ENCODE data around the gene CUX1. TPM values are rescaled to one million over a fixed set of nuclear protein-coding genes. Genes with fewer than 3 reads are reported as not detected.

The CUX1 gene
- total RNA-seq, 4 donors from 2014 or later, result 52.5 to 93.6 (median 63.7) TPM

DNA sequence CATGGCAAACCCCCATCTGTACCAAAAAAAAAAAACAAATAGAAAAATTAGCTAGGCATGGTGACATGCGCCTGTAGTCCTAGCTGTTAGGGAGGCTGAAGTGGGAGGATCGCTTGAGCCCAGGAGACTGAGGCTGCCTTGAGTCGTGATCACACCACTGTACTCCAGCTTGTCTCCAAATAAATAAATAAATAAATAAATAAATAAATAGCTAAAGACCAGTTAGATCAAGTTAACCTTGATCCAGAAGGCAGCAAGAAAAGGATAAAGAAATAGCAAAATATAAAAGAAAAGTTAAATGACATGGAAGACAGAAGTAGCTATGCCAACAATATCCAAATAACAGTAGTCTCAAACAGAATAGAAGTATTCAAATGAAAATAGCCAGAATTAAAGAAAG, 337.0 kb downstream of the CUX1 start:
- TF ChIP-seq POLR2AphosphoS5 (IDR thresholded peaks at IDR 0.05), result no peak
- TF ChIP-seq EP300 (IDR thresholded peaks at IDR 0.05), result no peak
- no peak for DNase-seq (ENCODE audit: low spot score in 2 of 2)
- Histone ChIP-seq H3K4me3 (no peak overlapping the region), H3K9me3 (no peaks in the 10 kb centered on the region), H3K27ac (no peak overlapping the region), H3K27me3 (no peaks in the 10 kb centered on the region), H3K36me3 (no peaks in the 10 kb centered on the region), H3K4me1 (peaks cover 10% of the 10 kb centered on the region)
- 100% methylated on average over 3 of the region's 3 CpGs for WGBS

DNA sequence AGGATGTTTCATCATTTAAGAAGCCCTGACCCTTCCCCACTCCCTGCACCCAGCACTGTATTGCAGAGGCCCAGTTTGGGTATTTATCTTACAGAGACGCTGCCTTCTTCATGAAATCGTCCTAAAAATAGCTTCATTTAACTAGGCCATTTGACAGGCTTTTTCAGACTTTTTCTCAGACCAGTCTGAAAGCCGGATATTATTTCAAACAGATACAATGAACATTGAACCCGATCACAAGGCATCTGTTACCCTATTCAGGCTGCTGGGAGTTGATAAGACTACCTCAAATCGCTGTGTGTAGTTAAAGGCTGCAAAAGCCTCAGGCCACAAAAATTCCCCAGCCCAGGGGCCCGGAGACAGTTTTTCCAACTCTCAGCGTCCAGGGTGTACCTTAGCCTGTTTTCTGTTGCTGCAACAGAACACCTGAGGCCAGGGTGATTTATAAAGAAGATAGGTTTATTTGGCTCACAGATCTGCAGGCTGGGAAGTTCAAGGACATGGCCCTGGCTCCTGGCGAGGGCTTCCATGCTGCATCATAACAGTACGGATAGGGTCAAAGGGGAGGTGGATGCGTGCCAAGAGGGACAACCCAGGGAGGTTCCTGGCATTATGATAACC, 338.5 kb downstream of the CUX1 start:
- WGBS, result 84% methylated on average over 10 of the region's 10 CpGs
- H3K4me3 ChIP-seq, result no peak overlapping the region
- no peaks in the 10 kb centered on the region for H3K36me3 ChIP-seq

DNA sequence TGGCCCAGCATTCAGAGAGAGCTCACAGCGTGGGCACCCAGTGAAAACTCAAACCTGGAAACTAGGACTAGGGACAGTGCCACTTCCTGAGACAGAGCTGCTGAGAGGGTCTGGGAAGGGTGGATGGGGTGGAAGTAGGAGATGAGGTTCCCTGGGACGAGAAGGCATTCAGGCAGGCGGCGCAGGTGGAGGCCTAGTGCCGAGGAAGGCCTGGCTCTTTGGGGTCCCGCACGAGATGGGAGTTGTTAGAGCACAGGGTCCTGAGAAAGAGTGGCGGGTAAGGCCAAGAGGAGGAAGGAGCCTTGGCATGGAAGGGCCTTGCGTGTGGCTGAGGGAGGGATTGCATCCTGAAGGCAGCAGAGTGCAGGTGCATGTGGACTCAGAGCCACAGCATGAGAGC, 339.4 kb downstream of the CUX1 start:
- no peaks in the 10 kb centered on the region for H3K36me3 ChIP-seq
- TF ChIP-seq EP300 (IDR thresholded peaks at IDR 0.05) (no peak), POLR2AphosphoS5 (IDR thresholded peaks at IDR 0.05) (no peak), POLR2A (IDR thresholded peaks at IDR 0.05) (no peak)
- TF ChIP-seq, protein P1, sequence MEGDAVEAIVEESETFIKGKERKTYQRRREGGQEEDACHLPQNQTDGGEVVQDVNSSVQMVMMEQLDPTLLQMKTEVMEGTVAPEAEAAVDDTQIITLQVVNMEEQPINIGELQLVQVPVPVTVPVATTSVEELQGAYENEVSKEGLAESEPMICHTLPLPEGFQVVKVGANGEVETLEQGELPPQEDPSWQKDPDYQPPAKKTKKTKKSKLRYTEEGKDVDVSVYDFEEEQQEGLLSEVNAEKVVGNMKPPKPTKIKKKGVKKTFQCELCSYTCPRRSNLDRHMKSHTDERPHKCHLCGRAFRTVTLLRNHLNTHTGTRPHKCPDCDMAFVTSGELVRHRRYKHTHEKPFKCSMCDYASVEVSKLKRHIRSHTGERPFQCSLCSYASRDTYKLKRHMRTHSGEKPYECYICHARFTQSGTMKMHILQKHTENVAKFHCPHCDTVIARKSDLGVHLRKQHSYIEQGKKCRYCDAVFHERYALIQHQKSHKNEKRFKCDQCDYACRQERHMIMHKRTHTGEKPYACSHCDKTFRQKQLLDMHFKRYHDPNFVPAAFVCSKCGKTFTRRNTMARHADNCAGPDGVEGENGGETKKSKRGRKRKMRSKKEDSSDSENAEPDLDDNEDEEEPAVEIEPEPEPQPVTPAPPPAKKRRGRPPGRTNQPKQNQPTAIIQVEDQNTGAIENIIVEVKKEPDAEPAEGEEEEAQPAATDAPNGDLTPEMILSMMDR (IDR thresholded peaks at IDR 0.05), result no peak
- DNase-seq (ENCODE audit: low spot score in 2 of 2), result no peak
- no peak overlapping the region for H3K27ac ChIP-seq
- no peak overlapping the region for H3K4me3 ChIP-seq
- 92% methylated on average over 9 of the region's 9 CpGs for WGBS
- no peaks in the 10 kb centered on the region for H3K9me3 ChIP-seq
- peaks cover 10% of the 10 kb centered on the region for H3K4me1 ChIP-seq
- H3K27me3 ChIP-seq, result no peaks in the 10 kb centered on the region

More for the DNA sequence above, 338.5 kb downstream of the CUX1 start:
- Histone ChIP-seq H3K27ac (no peak overlapping the region), H3K4me1 (peaks cover 10% of the 10 kb centered on the region), H3K9me3 (no peaks in the 10 kb centered on the region), H3K27me3 (no peaks in the 10 kb centered on the region)
- no peak for TF ChIP-seq POLR2AphosphoS5 (IDR thresholded peaks at IDR 0.05)
- TF ChIP-seq, protein P1 (IDR thresholded peaks at IDR 0.05), result no peak
- no peak for DNase-seq (ENCODE audit: low spot score in 2 of 2)

DNA sequence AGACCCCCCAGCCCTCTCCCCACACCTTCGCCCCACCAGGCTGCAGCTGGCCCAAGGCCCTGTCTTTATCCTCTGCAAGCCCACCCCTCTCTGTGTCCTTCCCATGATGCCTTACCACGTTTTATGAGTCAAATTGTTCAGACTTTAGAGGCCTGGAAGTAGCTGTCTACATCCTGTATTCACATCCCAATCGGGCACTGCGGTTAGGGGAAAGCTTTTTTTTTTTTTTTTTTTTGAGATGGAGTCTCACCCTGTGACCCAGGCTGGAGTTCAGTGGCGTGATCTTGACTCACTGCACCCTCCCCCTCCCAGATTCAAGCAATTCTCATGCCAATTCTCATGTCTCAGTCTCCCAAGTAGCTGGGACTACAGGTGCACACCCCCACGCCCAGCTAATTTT, 347.7 kb downstream of the CUX1 start:
- peaks cover 5% of the 10 kb centered on the region for H3K36me3 ChIP-seq

DNA sequence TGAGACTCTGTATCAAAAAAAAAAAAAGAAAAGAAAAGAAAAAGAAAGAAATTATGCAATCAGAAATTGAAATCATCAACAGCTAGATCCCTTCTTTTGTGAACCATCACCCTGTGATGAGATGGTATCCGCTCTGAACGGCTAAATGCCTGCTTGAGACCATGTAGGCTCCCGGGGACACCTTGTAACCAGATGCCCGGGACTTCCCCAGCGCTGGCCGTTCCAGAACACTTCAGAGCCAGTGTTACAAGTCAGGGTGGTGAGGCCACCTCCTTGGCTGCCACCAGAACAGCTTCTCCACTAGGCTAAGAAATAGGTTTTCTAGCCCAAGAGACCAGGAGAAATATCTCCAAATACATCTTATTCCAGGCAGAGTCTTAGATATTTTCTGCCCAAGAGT, 349.8 kb downstream of the CUX1 start:
- 94% methylated on average over 6 of the region's 6 CpGs for WGBS
- Histone ChIP-seq H3K36me3 (peaks cover 16% of the 10 kb centered on the region), H3K27me3 (no peaks in the 10 kb centered on the region), H3K9me3 (no peaks in the 10 kb centered on the region), H3K4me3 (no peak overlapping the region), H3K27ac (no peak overlapping the region), H3K4me1 (no peaks in the 10 kb centered on the region)
- TF ChIP-seq, protein P1 (IDR thresholded peaks at IDR 0.05), result no peak
- TF ChIP-seq EP300 (IDR thresholded peaks at IDR 0.05), result no peak
- no peak for TF ChIP-seq POLR2AphosphoS5 (IDR thresholded peaks at IDR 0.05)
- no peak for TF ChIP-seq POLR2A (IDR thresholded peaks at IDR 0.05)
- no peak for DNase-seq (ENCODE audit: low spot score in 2 of 2)

More for the DNA sequence above, 347.7 kb downstream of the CUX1 start:
- Histone ChIP-seq H3K4me3 (no peak overlapping the region), H3K9me3 (no peaks in the 10 kb centered on the region), H3K27me3 (no peaks in the 10 kb centered on the region), H3K4me1 (no peaks in the 10 kb centered on the region), H3K27ac (no peak overlapping the region)
- WGBS, result 93% methylated on average over 6 of the region's 6 CpGs
- TF ChIP-seq, protein P1 (IDR thresholded peaks at IDR 0.05), result no peak
- TF ChIP-seq EP300 (IDR thresholded peaks at IDR 0.05), result no peak
- TF ChIP-seq POLR2A (IDR thresholded peaks at IDR 0.05), result no peak
- TF ChIP-seq POLR2AphosphoS5 (IDR thresholded peaks at IDR 0.05), result no peak
- DNase-seq (ENCODE audit: low spot score in 2 of 2), result no peak

Data from suprapubic skin (tissue), 4 donors.